ENCODE data around the gene GFRAL. TPM values are rescaled to one million over a fixed set of nuclear protein-coding genes. Genes with fewer than 3 reads are reported as not detected.

Gene GFRAL
- total RNA-seq, 1 experiment from 2014 or later, result not detected

DNA sequence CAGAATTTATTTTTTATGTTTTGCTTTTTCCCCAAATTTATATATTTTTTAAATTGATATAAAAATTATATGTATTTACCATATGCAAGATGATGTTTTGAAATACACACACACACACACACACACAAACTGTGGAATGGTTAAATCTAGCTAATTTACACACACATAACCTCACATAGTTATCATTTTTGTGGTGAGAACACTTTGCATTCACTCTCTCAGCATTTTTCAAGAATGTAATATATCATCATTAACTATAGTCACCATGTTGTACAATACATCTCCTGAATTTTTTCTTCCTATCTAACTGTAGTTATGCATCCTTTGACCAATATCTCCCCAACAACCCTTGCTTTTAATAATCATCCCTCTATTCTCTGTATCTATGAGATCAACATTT is 52.2 kb downstream of the GFRAL start:
- Mint-ChIP-seq H3K4me3 (ENCODE audit: unreplicated experiment) (no peak overlapping the region), H3K27me3 (ENCODE audit: insufficient read depth, unreplicated experiment) (no peaks in the 10 kb centered on the region), H3K36me3 (ENCODE audit: insufficient read depth, unreplicated experiment) (no peaks in the 10 kb centered on the region), H3K27ac (ENCODE audit: unreplicated experiment) (no peak overlapping the region), H3K9me3 (ENCODE audit: unreplicated experiment) (no peaks in the 10 kb centered on the region), H3K4me1 (ENCODE audit: low read depth, unreplicated experiment) (peaks cover 7% of the 10 kb centered on the region)
- DNase-seq, result no peak
- no peaks in the 10 kb centered on the region; the same call in 1 of the 2 replicates for H3K4me1 ChIP-seq
- intact Hi-C loops (cut with micrococcal nuclease; ENCODE audit: unreplicated experiment), result no loop called here
- no peaks in the 10 kb centered on the region for H3K36me3 ChIP-seq (ENCODE audit: control insufficient read depth, insufficient read depth, low read length)
- no peaks in the 10 kb centered on the region for H3K27me3 ChIP-seq (replicated peaks; ENCODE audit: control insufficient read depth, insufficient read depth, low read length)
- no peak overlapping the region for H3K4me3 ChIP-seq (ENCODE audit: low read depth, low read length)
- H3K9me3 ChIP-seq, result no peaks in the 10 kb centered on the region
- BruUV-seq (replicated peaks), result no TSS peak
- CTCF ChIA-PET, result no interaction called here
- TF ChIP-seq, protein P1, sequence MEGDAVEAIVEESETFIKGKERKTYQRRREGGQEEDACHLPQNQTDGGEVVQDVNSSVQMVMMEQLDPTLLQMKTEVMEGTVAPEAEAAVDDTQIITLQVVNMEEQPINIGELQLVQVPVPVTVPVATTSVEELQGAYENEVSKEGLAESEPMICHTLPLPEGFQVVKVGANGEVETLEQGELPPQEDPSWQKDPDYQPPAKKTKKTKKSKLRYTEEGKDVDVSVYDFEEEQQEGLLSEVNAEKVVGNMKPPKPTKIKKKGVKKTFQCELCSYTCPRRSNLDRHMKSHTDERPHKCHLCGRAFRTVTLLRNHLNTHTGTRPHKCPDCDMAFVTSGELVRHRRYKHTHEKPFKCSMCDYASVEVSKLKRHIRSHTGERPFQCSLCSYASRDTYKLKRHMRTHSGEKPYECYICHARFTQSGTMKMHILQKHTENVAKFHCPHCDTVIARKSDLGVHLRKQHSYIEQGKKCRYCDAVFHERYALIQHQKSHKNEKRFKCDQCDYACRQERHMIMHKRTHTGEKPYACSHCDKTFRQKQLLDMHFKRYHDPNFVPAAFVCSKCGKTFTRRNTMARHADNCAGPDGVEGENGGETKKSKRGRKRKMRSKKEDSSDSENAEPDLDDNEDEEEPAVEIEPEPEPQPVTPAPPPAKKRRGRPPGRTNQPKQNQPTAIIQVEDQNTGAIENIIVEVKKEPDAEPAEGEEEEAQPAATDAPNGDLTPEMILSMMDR (IDR thresholded peaks at IDR 0.05; ENCODE audit: insufficient read depth in 1 of 2, low read depth in 1 of 2, low read length in 1 of 2, severe bottlenecking in 1 of 2, unreplicated experiment in 1 of 2), result no peak
- POLR2A ChIA-PET, result no interaction called here

DNA sequence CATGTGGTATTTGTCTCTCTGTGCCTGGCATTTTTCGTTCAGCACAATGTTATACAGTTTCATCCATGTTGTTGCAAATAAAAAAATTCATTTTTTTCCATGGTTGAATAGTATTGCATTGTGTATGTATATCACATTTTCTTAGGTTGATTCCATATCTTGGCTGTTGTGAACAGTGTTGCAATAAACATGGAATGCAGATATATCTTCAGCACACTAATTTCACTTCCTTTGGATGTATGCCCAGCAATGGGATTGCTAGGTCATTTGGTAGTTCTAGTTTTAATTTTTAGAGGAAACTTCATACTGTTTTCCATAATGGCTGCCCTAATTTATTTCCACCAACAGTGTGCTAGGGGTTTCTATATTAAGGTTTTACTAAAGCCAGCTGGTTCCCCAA is 52.6 kb downstream of the GFRAL start:
- TF ChIP-seq, protein P1 (IDR thresholded peaks at IDR 0.05; ENCODE audit: insufficient read depth in 1 of 2, low read depth in 1 of 2, low read length in 1 of 2, severe bottlenecking in 1 of 2, unreplicated experiment in 1 of 2), result no peak
- intact Hi-C loops (cut with micrococcal nuclease; ENCODE audit: unreplicated experiment), result loop anchor here (10.0 kb wide), 1 partner anchor 95 kb away; no protein-coding TSS in a partner anchor
- DNase-seq, result no peak
- ChIA-PET CTCF (no interaction called here), POLR2A (no interaction called here)
- no peaks in the 10 kb centered on the region for H3K9me3 Mint-ChIP-seq (ENCODE audit: unreplicated experiment)
- H3K27me3 Mint-ChIP-seq (ENCODE audit: insufficient read depth, unreplicated experiment), result no peaks in the 10 kb centered on the region
- no TSS peak for BruUV-seq (replicated peaks)
- no peaks in the 10 kb centered on the region for H3K36me3 Mint-ChIP-seq (ENCODE audit: insufficient read depth, unreplicated experiment)
- H3K9me3 ChIP-seq, result no peaks in the 10 kb centered on the region
- peaks cover 9% of the 10 kb centered on the region for H3K4me1 Mint-ChIP-seq (ENCODE audit: low read depth, unreplicated experiment)
- H3K4me3 ChIP-seq (ENCODE audit: low read depth, low read length), result no peak overlapping the region
- no peaks in the 10 kb centered on the region for H3K36me3 ChIP-seq (ENCODE audit: control insufficient read depth, insufficient read depth, low read length)
- H3K4me3 Mint-ChIP-seq (ENCODE audit: unreplicated experiment), result no peak overlapping the region
- no peaks in the 10 kb centered on the region for H3K27me3 ChIP-seq (replicated peaks; ENCODE audit: control insufficient read depth, insufficient read depth, low read length)
- no peaks in the 10 kb centered on the region; the same call in 1 of the 2 replicates for H3K4me1 ChIP-seq
- no peak overlapping the region for H3K27ac Mint-ChIP-seq (ENCODE audit: unreplicated experiment)

DNA sequence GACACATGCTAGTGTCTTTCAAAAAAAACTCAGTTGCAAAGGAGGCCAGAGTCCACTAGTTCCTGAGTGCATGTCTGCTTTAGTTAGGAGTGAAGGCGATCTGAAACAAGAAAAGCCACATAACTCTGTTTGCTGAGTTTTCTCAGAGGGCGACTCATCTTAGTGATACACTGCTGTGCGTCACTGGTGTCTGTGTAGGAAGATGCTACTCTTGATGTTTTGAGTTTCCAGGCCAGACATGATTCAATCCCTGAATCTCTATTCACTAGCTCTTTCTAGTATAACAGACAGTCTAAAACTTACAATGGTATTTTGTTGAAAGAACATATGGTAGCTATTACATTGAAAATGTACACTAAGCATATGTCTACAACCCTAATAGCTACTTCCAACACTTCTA is 60.9 kb downstream of the GFRAL start:
- H3K4me1 ChIP-seq, result peaks cover 9% of the 10 kb centered on the region; the same call in 1 of the 2 replicates
- no peak overlapping the region for H3K4me3 ChIP-seq (ENCODE audit: low read depth, low read length)
- TF ChIP-seq, protein P1 (IDR thresholded peaks at IDR 0.05; ENCODE audit: insufficient read depth in 1 of 2, low read depth in 1 of 2, low read length in 1 of 2, severe bottlenecking in 1 of 2, unreplicated experiment in 1 of 2), result no peak
- Mint-ChIP-seq H3K4me3 (ENCODE audit: unreplicated experiment) (no peak overlapping the region), H3K27ac (ENCODE audit: unreplicated experiment) (no peak overlapping the region), H3K27me3 (ENCODE audit: insufficient read depth, unreplicated experiment) (no peaks in the 10 kb centered on the region), H3K4me1 (ENCODE audit: low read depth, unreplicated experiment) (peaks cover 25% of the 10 kb centered on the region), H3K9me3 (ENCODE audit: unreplicated experiment) (no peaks in the 10 kb centered on the region), H3K36me3 (ENCODE audit: insufficient read depth, unreplicated experiment) (no peaks in the 10 kb centered on the region)
- H3K36me3 ChIP-seq (ENCODE audit: control insufficient read depth, insufficient read depth, low read length), result no peaks in the 10 kb centered on the region
- ChIA-PET CTCF (no interaction called here), POLR2A (no interaction called here)
- peak; percentile 19 to 25 for DNase-seq
- no peaks in the 10 kb centered on the region for H3K27me3 ChIP-seq (replicated peaks; ENCODE audit: control insufficient read depth, insufficient read depth, low read length)
- intact Hi-C loops (cut with micrococcal nuclease; ENCODE audit: unreplicated experiment), result loop anchor here (2.0 to 10.0 kb wide), 2 partner anchors 67 to 103 kb away; no protein-coding TSS in a partner anchor
- no peaks in the 10 kb centered on the region for H3K9me3 ChIP-seq
- BruUV-seq (replicated peaks), result no TSS peak
